HG02943 (cell line): ENCODE data around the gene GJD3.
"Not testable (repeated sequence)": the region's sequence is repeated elsewhere in the genome, so short reads cannot be mapped to it uniquely, and the experiment has no call there.

ENCODE experiments used
- ATAC-seq: cut with Tn5 transposase; IDR thresholded peaks from one replicate; pipeline ENCODE4 v1.9.1; 2021; ENCODE audit warnings: mild to moderate bottlenecking, low read depth, moderate library complexity; ENCODE audit not compliant: unreplicated experiment

GJD3 gene, protein sequence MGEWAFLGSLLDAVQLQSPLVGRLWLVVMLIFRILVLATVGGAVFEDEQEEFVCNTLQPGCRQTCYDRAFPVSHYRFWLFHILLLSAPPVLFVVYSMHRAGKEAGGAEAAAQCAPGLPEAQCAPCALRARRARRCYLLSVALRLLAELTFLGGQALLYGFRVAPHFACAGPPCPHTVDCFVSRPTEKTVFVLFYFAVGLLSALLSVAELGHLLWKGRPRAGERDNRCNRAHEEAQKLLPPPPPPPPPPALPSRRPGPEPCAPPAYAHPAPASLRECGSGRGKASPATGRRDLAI

GRCh38 chr17:40364121-40364861 is at the start of gene GJD3:
TSS of gene GJD3 (minus strand) at chr17:40364737. CDS start at chr17:40363815, 922 bp downstream.
- ATAC-seq = no peak

DNA sequence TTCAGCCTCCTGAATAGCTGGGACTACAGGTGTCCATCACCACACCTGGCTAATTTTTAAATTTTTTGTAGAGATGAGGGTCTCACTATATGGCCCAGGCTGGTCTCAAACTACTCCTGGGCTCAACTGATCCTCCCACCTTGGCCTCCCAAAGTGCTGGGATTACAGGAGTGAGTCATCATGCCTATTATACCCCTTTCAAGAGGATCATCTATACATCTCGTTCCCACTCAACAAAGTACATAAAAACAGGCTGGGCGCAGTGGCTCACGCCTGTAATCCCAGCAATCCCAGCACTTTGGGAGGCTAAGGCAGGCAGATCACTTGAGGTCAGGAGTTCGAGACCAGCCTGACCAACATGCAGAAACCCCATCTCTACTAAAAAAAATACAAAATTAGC is 49.8 kb upstream of the GJD3 start:
- ATAC-seq = not testable (repeated sequence)

DNA sequence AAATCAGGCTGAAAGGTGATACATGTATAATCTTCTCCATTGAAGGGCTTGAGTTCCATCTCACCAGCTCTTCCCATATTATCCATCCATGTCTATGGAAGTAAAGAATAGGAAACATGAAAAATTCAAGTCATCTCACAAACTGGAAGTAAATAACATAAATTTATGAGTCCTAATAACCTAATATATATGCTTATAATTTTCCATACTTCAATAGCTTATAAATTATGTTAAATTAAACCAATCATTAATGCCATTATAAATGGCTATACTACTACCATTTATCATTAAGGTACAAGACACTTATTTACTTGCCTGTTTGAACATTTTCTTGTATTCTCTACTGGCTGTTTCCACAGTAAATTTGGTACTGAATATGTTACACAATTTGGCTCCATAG is 48.3 kb upstream of the GJD3 start:
- ATAC-seq = no peak

DNA sequence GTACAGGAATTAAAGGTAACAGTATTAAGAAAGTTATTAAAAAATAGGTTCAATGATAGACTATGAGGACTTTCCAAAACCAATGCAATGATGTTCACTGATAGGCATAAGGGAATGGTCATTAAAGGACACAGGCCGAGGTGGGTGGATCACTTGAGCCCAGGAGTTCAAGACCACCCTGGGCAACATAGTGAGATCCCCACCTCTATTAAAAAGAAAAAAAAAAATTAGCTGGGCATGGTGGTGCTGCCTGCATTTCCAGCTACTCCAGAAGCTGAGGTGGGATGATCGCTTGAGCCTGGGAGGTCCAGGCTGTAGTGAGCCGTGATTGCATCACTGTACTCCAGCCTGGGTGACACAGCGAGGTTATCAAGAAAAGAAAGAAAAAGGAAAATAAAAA is 47.3 kb upstream of the GJD3 start:
- no peak for ATAC-seq

GRCh38 chr17:40410082-40410481 is 45.5 kb upstream of the GJD3 start:
- ATAC-seq = no peak

DNA sequence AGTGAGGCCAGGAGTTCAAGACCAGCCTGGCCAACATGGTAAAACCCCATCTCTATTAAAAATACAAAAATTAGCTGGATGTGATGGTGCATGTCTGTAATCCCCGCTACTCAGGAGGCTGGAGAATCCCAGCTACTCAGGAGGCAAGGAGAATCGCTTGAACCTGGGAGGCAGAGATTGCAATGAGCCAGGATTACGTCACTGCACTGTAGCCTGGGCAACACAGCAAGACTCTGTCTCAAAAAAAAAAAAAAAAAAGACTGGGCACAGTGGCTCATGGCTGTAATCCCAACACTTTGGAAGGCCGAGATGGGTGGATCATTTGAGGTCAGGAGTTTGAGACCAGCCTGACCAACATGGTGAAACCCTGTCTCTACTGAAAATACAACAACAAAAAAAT is 45.0 kb upstream of the GJD3 start:
- ATAC-seq = not testable (repeated sequence)

- ATAC-seq = no peak
Measured at GRCh38 chr17:40407460-40407859, 42.9 kb upstream of the GJD3 start.

DNA sequence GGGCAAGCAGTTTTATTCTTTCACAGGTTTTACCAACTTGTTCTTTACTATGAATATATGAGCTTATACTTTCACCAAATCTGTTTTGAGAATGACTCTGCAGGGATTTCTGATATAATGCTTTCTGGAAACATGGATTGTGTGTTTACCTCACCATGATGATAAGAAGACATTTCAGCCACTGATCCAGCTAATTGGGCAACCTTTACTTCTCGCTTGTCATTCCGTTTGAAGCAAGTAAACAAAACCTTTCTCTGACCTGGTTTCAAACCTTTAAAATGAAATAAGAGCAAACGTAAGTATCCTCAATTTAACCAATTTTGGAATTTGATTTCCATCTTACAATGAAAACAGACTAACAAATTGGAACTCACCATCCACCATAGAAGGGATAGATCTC is 39.5 kb upstream of the GJD3 start:
- ATAC-seq = no peak

DNA sequence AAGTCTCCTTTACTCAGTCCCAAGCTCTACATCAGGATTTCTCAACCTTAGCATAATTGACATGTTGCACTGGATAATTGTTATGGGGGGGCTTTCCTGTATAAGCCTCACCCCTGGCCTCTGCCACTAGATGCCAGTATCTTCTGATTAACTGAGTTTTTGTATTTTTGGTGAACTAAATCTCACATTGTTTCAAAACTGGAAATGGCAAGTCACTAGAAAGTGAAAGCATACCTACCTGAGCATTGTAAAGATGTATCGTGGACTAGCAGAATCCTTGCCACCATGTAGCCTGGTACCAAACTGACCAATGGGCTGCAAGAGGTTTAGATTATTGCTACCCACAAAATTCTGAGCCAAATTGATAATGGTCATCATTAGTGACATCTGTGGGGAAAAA is 38.1 kb upstream of the GJD3 start:
- ATAC-seq = no peak

DNA sequence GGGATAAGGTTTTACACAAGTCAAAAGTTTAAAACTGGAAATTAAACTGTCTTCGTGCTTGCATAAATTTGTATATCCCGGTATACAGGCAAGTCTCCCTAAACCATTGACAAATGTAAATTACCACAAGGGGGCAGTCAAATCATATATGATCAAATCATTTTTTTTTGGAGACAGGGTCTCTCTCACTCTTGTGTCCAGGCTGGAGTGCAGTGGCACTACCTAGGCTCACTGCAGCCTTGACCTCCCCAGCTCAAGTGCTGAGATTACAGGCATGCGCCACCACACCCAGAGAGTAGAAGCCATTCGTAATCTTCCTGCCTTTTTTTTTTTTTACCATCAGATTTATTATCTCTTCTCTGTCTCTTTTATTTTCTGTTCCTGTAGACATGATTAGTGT is 34.6 kb upstream of the GJD3 start:
- no peak for ATAC-seq

- ATAC-seq = not testable (repeated sequence)
Measured at GRCh38 chr17:40386555-40386954, 22.0 kb upstream of the GJD3 start.

DNA sequence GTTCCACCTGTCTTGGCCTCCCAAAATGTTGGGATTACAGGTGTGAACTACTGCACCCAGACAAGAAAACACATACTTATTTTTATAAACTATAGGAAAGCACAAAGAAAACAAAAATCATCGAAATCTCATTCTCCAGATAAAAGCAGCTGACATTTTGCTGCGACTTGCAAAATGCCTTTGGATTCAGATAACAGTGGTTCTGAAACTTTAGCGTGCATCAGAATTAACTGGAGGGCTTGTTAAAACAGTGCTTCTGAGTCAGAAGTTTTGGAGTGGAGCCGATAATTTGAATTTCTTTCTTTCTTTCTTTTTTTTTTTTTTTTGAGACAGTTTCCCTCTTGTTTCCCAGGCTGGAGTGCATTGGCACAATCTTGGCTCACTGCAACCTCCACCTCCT is 17.7 kb upstream of the GJD3 start:
- no peak for ATAC-seq

GRCh38 chr17:40378966-40379365 is 14.4 kb upstream of the GJD3 start:
- ATAC-seq = no peak

DNA sequence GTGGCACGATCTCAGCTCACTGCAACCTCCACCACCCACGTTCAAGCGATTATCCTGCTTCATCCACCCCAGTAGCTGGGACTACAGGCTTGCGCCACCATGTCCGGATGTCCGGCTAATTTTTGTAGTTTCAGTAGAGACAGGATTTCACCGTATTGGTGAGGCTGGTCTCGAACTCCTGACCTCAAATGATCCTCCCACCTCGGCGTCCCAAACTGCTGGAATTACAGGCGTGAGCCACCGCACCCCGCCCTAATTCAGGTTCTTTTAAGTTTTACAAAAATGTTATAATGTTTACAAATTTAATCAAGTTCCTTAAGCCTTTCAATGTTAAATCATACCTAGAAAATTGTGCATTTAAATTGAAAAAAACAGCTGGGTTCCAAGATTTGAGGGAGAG is 13.3 kb upstream of the GJD3 start:
- no peak for ATAC-seq

DNA sequence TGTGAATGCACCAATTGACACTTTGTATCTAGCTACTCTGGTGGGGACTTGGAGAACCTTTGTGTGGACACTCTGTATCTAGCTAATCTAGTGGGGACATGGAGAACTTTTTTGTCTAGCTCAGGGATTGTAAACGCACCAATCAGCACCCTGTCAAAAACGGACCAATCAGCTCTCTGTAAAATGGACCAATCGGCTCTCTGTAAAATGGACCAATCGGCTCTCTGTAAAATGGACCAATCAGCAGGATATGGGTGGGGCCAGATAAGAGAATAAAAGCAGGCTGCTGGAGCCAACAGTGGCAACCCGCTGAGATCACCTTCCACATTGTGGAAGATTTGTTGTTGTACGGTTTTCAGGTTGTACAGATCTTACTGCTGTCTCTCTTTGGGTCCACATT is 12.0 kb upstream of the GJD3 start:
- ATAC-seq = not testable (repeated sequence)

DNA sequence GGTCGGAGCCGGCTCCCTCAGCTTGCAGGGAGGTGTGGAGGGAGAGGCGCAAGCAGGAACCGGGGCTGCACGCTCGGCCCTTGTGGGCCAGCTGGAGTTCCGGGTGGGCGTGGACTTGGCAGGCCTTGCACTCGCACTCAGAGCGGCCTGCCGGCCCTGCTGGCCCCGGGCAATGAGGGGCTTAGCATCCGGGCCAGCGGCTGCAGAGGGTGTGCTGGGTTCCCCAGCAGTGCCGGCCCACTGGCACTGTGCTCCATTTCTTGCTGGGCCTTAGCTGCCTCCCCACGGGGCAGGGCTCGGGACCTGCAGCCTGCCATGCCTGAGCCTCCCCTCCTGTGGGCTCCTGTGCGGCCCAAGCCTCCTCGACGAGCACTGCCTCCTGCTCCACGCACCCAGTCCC is 11.2 kb upstream of the GJD3 start:
- not testable (repeated sequence) for ATAC-seq

DNA sequence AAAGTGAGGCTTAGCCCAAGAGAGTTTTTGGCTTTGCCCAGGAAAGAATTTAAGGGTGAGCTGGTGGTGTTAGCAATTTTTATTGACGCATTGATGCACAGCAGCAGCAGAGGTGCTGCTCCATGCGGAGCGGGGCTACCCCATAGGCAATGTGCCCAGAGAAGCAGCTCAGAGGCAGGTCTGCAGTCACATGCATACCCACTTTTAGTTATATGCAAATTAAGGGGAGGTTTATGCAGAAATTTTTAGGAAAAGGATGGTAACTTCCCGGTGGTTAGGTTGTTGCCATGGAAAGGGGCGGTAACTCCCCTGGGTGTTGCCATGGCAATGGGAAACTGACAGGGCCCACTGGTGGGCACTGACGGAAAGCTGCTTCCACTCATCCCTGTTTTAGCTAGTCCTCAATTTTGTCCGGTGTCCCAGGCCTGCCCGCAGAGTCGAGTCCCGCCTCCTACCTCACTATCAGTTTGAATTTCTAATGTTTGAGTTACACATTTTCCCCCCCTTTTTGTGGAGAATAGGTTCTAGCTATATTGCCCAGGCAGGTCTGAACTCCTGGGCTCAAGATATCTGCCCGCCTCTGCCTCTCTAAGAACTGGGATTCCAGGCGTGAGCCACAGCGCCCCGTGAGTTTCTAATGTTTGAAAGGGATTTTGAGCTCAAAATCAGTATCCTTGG is 10.4 kb upstream of the GJD3 start:
- no peak for ATAC-seq

DNA sequence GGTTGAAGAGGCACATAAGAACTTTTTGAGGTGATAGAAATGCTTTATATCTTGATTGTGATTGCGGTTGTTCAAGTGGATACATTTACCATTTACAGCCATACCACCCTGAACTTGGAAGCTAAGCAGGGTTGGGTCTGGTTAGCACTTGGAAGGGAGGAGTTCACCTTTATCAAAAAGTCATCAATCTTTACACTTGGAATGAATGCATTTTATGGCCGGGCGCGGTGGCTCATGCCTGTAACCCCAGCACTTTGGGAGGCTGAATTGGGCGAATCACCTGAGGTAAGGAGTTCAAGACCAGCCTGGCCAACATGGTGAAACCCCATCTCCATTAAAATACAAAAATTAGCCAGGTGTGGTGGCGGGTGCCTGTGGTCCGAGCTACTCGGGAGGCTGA is 9.5 kb upstream of the GJD3 start:
- no peak for ATAC-seq

- no peak for ATAC-seq
Measured at GRCh38 chr17:40373324-40373723, 8.8 kb upstream of the GJD3 start.

- ATAC-seq = not testable (repeated sequence)
Measured at GRCh38 chr17:40372644-40373043, 8.1 kb upstream of the GJD3 start.

GRCh38 chr17:40372031-40372430 is 7.5 kb upstream of the GJD3 start:
- ATAC-seq = no peak
